Glomerular endothelial cell (primary cell): ENCODE data around the gene PRRC2B. TPM values are rescaled to one million over a fixed set of nuclear protein-coding genes. Genes with fewer than 3 reads are reported as not detected.
"Not testable (repeated sequence)": the region's sequence is repeated elsewhere in the genome, so short reads cannot be mapped to it uniquely, and the experiment has no call there.

Experiments
- DNase-seq: peaks from one replicate; pipeline ENCODE4 v3.0.0-alpha.2; 2011; ENCODE audit warnings: low read depth, low spot score; ENCODE audit errors: extremely low read depth
- total RNA-seq: library from RNA; depleted of rRNA; stranded (reverse); fragments of >200 nt; gene quantifications from 2 replicates; pipeline ENCODE4 v1.2.3, GENCODE V29; 2015

The PRRC2B gene
- total RNA-seq, 1 donor from 2014 or later: 213 TPM

DNA sequence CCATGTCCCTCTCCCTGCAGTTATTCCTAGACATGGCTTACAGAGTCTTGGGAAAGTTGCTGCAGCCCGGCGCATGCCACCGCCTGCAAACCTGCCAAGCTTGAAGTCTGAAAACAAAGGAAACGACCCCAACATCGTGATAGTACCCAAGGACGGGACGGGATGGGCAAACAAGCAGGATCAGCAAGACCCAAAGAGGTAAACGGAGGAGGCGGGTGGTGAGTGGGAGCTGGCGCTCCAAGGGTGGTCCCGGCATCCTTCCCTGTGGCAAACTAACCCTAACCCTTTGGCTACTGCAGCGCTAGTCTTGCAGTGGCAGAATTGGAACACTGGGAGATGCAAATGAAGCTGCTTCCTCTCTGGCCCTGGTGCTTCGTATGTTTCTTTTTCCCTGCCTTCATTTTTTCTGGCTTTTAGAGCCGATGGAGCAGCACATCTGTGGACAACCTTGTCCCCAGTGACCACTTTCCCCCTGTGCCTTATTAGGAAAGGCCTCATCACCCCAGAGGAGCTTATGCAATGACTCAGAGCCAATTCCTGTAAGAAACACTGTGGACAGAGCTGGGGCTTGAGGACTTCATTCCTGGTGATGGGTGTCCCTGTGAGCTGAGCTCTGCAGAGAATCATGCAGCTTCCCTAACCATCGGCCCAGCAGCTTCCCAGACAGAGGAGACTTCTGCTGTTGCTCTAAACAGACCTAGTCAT, 38.9 kb downstream of the PRRC2B start:
- no peak for DNase-seq

DNA sequence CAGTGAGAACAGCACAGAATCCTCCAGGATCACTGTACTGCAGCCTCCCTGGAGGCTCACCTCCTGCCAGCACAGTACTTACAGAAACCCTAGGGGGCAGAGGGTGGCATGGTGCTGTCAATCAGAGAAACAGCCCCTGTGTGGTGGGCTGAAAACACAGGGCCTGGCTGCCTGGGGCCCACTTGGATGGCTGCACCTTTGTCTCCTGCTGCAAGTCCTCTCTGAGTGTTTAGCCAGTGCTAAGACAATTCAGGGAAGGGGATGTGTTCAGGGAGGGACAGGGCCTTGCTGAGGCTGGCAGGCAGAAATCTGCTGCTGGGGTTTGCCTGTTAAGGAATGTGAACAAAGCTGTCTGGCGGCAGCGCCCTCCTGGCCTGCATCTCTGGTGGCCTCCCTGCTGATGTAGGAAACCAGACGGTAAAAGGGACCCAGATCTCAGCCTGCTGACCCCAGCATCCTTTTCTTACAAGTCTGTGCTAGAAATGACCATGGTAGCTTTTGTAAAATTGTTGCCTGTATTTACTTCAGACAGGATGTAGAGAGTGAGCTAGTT, 39.5 kb downstream of the PRRC2B start:
- DNase-seq: no peak

DNA sequence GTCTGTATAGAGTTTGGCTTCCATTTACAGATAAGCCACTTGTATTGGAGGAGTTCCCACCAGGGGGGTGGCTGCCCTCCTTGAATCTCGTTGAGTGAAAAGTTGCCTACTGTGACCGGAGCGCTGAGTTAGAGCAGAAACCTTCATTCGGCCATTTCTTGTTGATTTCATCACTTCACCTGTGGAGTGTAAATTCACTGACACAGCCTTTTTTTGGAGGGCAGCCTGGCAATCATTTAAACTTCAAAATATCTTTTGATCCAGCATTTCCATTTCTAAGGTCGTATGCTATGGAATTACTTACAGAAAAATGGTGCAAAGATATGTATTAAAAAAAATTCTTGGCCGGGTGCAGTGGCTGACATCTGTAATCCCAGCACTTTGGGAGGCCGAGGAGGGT, 40.8 kb downstream of the PRRC2B start:
- no peak for DNase-seq

DNA sequence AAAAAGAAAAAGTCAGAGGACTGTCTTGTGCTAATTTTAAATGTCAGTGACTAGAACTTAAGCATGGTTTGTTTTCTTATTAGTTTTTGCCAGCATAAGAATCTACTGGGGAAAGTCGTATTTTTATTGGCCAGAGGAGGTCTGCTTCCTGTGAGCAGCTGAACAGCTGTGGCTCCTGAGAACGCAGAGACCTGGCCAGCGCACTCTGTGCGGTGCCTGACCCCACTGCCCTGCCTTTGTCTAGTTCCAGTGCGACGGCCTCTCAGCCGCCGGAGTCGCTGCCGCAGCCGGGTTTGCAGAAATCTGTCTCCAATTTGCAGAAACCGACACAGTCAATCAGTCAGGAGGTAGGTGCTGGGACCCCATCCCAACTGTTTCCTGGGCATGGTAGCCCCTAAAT, 42.5 kb downstream of the PRRC2B start:
- no peak for DNase-seq

DNA sequence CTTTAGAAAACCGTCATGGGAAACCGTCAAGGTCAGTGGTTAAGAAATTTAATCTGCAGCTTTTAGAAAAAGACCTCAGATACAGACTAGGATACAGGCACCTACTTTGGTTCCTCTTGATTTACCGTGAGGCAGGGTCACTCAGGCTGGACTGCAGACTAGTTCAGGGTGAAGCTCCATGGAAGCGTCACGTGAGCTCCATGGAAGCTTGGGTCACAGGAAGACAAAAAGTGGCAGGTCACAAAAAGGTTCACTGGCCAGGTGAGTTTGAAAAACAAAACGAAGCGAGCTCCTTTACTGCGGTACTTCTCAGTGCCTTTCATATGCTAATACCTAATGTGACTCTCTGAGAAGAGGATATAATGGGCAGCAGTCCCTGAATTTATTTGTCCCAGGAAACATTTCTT, 43.0 kb downstream of the PRRC2B start:
- DNase-seq: no peak

DNA sequence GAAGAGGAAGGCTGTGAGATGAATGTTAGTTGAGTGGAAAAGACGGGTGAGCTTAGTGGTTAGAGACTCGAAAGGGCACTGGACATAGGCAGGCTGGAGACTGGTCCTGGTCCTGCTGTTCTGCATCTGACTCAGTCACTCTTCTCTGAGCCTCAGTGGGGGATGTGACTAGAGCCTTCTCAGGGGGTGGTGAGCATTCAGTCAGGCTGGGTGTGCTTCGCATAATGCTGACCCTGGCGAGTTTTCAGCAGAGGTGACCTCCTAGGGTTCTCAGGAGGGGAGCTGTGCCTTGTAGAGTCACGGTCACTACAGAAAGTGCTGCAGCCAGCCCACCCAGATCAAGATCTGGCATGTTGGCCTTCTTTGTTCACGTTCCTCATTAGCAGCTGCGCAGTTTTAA, 44.3 kb downstream of the PRRC2B start:
- no peak for DNase-seq

DNA sequence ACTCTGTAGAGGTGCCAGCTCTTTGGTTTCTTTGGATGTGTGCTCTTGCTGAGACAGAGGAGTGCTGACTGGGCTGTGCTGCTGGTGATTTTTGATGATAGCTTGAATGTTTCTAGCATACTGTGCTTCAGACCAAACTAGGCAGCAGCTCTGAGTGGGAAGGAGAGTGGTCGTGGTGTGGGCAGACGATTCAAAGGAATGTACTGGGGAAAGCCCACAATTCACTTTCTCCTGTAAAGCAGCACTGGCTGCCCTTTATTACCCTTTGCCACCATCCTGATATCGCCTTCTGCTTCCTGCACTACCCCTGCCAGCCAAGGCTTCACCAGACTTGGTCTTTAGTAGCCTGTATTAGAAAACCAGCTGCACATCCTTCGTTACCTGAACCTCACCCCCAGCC, 45.3 kb downstream of the PRRC2B start:
- no peak for DNase-seq

DNA sequence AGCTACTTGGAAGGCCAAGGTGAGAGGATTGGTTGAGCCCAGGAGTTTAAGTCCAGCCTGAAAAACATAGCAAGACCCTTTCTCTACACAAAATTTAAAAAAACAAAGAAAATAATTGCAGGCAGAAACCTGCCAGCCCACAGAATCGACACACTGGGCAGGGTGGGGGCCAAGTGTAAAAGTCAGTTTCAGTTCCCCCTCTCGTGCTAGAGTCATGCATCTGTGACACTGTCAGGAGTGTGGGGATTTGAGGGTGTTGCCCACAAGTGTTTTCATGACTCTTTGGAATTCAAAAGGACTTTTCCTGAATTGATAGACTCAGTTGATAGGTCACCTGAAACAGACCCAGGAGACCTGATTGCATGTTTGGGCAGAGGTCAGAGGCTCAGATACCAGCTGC, 47.6 kb downstream of the PRRC2B start:
- no peak for DNase-seq

DNA sequence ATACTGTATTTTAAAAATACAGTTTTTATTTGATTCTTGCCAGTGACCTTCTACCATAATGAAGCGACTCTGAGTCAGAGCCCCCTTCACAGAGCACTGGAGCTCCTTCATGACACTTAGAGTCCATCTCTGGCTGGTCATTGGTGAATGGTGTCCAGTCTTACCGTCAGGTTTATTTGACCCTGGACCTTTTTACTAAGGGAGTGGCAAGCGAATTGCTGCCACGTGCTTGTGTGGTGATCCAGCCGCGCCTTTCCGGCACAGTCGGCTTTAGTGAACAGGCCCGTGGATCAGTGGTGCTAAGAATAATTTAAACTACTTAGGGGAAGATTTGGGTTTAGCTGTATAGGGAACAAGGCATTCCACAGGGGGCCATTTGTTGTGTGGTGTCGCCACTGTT, 48.5 kb downstream of the PRRC2B start:
- no peak for DNase-seq

DNA sequence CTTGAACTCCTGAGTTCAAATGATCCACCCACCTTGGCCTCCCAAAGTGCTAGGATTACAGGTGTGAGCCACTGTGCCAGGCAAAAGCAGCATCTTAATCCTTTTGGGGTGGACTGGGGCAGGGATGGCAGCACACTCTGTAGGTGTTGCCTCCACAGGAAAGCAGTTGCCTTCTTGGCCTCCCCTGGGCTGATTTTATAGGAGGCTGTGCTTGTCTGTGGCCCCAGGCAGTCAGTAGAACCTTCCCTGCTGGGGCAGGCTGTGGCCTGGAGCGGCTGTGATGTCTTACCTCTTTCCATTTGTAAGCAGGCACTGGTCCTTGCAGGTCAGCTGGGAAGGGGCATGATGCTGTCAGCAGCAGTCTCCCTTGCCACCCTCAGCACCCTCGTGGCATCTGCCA, 49.8 kb downstream of the PRRC2B start:
- DNase-seq: no peak

DNA sequence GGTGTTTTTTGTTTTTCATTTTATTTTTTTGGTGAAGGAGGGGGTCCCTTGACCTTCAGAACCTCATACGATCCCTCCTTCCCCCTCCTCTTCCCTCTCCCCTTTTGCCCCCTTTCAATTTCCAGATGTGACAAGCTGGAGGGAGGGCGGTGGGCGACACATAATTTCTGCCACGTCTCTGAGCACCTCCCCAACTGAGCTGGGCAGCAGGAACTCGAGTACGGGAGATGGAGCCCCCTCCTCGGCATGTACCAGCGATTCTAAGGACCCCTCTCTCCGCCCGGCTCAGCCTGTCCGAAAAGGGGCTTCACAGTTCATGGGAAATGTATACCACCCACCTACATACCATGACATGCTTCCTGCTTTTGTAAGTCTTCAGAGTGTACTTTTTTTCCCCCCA, 52.4 kb downstream of the PRRC2B start:
- no peak for DNase-seq

DNA sequence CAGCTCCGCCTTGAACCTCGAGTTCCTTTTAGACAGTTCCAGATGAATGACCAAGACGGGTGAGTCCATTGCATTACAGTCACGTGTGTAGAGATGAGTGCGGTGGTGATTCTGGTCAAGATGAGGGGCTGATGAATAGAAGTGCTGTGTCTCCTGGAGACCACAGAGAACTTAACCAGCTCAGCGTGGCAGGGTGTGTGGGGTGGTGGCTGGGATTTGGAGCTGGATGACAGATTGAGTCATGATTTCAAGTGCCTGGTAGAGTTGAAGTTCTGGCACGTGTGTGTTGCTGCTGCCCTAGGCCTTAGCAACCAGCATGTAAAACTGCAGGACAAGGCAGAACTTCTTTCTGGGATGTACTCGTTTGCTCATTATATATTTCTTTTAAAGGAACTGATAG, 53.3 kb downstream of the PRRC2B start:
- DNase-seq: no peak

DNA sequence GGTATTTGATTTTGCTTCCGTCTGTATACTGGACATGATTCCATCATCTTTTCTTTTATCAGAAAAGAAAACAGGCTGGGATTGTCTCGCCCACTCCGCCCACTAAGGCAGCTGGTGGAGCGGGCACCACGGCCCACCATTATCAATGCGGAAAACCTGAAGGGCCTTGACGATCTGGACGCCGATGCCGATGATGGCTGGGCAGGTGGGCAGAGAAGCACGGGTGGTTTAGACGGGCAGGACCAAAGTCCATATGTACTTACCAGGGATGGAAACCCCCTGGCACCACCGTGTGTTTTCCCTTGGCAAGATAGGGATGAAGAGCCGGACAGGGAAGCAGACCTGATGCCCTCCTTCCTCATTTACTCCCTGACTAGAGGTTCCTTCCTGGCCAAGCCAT, 53.7 kb downstream of the PRRC2B start:
- DNase-seq: no peak

DNA sequence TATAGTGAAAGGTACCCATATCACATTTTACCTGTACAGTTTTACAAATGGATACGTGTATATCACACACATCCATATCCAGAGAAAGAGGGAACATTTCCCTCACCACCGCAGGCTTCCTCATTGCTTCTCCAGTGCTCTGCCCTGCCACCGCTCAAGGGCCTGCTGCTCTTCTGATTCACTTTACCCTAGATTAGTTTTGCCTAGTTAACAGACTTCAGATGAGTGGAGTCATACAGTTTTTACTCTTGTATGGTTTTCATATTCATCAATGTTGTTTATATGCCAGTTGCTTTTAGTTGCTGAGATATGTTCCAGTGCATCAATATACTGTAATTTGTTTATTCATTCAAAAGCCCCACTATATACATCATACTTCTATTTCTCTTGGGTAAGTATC, 54.9 kb downstream of the PRRC2B start:
- DNase-seq: no peak

DNA sequence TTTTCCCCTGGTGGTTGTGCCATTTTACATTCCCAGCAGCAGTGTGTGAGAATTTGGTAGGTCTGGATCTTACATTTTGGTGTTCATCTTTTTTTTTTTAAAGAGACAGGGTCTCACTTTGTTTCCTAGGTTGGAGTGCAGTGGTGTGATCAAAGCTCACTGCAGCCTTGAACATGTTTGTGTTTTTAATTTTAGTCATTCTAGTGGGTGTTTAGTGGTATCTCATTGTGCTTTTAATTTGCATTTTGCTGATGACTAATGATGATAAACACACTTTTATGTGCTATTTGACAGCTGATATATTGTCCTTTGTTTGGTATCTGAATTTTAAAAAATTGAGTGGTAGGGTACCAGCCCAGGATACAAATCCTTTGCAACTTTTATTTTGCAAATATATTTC, 55.4 kb downstream of the PRRC2B start:
- DNase-seq: no peak

DNA sequence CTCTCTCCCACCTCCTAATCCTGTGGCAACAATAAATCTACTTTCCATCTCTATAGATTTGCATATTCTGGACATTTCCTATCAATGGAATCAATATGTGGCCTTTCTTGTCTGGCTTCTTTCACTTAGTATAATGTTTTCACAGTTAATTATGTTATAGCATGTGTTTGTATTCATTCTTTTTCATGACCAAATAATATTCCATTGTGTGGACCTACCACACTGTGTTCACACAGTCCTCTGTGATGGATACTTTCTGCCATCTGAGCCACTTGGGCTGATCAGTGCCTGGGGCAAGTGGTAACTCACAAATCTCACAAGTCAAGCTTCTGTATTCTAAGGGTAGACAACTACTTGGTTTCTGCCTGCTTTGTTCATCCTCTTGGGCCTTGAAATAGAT, 60.1 kb downstream of the PRRC2B start:
- no peak for DNase-seq

DNA sequence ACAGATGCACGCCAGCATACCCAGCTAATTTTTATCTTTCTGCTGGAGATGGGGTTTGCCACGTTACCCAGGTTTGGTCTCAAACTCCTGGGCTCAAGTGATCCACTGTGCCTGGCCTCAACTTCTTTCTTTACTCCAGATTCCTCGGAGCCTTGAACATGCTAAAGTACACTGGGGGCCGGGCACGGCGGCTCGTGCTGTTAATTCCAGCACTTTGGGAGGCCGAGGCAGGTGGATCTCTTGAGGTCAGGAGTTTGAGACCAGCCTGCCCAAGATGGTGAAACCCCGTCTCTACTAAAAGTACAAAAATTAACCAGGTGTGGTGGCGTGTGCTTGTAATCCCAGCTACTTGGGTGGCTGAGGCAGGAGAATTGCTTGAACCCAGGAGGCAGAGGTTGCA, 61.8 kb downstream of the PRRC2B start:
- DNase-seq: not testable (repeated sequence)

DNA sequence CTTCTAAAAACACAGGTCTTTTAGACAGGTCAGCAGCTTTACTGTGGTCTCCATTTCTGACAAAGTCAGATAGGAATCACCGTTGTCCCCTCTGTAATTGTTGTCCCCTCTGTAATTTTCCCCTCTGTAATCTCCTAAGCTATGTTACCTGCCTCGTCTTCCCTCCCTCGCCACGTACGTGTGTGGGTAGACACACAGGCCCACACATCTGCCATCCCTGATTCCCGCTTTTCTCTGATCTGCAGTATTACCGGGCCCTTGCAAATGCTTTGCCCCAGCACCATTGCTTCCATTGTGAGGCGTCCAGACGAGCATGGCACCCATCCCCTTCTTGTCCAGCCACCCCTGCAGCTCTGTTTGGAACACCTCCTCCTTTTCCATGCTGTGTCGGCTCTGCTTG, 63.9 kb downstream of the PRRC2B start:
- no peak for DNase-seq

DNA sequence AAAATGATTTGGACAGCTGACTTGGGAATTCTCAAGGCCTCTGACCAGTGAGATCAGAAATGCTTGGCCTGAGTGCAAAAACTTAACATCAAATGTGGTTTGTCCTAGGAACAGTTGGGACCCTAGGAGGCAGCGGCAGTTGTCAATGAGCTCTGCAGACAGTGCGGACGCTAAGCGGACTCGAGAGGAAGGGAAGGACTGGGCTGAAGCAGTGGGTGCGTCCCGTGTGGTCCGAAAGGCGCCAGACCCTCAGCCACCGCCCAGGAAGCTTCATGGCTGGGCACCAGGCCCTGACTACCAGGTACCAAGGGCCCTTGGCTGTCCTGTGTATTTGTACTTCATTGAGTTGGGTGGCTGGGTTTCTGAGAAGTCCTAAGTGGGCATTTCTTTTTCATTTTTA, 65.2 kb downstream of the PRRC2B start:
- no peak for DNase-seq

DNA sequence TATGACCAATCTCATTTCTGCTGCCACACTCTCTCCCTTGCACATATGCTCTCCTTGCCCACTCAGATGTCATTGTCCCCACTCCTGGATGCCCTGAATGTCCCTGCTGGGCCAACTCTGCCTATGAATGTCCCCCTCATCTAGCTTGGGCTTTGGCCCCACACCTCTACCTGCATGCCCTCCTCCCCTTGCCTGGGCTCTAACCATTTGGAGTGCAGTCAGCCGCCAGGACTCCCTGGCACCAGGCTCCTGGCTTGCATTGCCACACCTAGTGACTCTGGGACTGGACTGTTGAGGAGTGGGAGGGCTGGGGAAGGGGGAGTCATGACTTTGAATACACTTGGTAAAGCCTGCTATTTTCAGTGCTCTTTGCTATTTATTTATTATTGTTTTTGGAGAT, 67.3 kb downstream of the PRRC2B start:
- no peak for DNase-seq

DNA sequence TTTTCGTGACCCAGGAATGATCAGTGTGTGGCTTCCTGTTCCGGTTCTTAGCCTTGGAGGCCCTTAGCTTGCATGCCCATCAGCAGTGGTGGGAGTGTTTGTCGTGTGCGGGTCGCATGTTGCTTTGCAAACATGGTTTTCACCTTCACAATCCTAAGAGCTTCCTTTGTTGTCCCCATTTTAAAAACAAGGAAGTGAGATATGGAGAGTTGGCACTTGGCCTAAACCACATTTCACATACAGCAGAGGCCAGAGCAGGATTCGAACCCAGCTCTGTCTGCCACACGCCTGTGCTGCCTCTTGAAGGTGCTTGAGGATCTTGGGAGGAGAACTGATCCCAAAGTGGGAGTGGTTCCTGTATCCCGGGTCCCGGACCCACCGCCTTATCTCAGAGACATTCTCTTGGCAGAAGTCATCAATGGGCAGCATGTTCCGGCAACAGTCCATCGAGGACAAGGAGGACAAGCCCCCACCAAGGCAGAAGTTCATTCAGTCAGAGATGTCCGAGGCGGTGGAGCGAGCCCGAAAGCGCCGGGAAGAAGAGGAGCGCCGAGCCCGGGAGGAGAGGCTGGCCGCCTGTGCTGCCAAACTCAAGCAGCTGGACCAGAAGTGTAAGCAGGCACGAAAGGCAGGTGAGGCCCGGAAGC, 70.6 kb downstream of the PRRC2B start:
- no peak for DNase-seq

DNA sequence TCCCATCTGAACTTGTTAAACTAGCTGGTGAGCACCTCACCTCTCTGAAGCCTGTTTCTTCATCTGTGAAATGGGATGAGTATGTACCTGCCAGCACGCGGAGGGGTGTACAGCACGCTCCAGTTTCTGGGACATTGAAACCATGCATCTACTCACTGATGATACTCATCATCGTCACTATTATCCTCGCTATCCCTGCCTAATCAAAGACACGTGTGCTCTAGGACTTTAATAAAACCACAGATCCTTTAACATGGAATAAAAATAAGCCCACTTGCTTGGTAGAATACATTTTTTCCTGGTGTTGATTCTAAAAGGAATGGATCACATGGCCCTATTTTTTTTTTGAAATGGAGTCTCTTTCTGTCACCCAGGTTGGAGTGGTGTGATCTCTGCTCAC, 71.5 kb downstream of the PRRC2B start:
- no peak for DNase-seq
